Activated CD8-positive, alpha-beta memory T cell treated with anti-CD3 and anti-CD28 coated beads, Interleukin-2, amount 50 U/mL, for 24 hours (primary cell): Measurements from ENCODE around the gene SPINDOC.
A peak's percentile ranks its signal among the peaks of the same experiment; 100 is the strongest.
"Not testable (repeated sequence)": the region's sequence is repeated elsewhere in the genome, so short reads cannot be mapped to it uniquely, and the experiment has no call there.

Source experiments
- DNase-seq: peaks from one replicate; pipeline ENCODE4 v3.0.0-alpha.2; 2020; ENCODE audit errors: extremely low read depth

SPINDOC gene

DNA sequence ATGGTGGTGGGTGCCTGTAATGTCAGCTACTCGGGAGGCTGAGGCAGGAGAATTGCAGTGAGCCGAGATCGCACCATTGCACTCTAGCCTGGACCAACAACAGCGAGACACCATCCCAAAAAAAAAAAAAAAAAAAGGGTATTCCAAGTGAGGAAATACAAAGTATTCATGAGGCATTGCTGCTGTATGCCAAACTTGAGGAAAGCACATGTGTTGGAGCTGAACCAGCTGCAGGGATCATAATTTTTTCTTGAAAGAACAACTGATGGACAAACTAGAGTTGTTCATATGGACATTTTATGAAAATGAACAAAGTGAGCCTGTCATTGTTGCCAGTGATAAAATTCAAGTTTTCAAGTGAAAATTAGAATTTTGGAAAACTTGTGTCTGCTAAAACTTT, 41.4 kb downstream of the SPINDOC start:
- DNase-seq: no peak

DNA sequence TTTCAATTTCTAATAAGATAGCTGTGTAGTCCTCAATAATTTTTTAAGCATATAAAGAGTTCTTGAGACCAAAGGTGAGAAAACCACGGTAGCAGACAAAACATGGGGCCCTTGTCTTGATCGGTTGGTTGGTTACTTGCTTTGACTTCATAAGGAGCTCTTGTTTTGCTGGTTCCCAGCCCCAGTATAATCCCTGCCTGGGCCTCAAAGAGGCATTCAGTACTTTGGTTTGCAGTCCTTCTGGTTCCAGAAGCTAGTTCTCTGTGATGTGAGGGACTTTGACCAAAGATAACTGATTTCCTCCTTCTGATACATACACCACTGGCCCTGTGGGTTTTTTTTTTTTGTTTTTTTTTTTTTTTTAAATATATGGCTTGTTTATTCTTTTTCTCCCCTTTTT, 42.7 kb downstream of the SPINDOC start:
- DNase-seq: no peak

DNA sequence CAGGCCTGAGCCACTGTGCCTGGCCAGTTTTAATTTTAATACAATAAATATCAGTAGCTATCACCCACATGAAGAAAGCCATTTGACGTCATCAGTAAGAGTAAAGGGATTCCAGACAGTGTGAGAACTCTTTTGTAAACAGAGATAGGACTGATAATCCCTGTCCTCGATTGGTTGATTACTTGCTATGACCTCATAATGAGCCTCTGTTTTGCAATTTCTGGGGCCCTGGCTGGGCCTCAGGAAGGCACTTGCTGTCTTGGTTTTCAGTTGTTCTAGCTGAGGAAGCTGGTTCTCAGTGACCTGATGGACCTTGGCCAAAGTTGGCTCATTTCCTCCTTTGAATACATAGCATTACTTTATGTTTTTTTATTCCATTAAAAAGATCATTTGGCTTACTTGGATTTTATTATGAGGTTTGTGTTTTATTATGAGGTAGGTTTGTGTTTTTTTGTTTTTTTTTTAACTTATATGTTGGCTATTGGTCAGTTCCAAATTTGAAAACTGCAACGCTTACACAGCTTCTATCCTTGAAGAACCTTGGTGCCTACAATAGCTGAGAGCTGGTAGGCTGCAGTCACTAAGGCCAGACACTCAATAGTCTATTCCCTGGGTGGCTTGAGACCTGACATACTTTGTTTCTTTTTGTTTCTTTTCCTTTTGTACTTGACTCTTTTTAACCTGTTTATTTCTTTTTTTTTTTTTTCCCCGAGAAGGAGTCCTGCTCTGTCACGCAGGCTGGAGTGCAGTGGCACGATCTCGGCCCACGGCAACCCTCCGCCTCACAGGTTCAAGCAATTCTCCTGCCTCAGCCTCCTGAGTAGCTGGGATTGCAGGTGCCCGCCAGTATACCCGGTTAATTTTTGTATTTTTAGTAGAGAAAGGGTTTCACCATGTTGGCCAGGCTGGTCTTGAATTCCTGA, 45.6 kb downstream of the SPINDOC start:
- no peak for DNase-seq

DNA sequence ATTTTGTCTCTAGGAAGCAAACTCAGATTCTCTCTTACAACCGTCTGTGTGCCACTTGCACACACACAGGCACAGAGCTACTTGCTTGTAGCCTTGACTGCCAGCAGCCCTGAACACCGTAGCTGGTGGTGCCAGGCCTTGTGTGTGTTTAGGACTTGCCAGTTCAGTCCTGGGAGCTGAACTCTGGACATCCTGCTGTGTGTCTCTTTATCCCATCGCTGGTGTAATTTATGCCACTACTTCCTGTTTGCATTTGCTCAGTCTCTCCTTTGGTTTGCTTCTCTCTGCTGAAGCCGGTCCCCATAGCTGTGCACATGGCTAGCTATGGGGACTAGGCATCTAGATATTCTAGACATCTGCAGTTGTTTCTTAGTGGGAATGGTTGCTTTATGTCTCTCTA, 49.7 kb downstream of the SPINDOC start:
- DNase-seq: no peak

DNA sequence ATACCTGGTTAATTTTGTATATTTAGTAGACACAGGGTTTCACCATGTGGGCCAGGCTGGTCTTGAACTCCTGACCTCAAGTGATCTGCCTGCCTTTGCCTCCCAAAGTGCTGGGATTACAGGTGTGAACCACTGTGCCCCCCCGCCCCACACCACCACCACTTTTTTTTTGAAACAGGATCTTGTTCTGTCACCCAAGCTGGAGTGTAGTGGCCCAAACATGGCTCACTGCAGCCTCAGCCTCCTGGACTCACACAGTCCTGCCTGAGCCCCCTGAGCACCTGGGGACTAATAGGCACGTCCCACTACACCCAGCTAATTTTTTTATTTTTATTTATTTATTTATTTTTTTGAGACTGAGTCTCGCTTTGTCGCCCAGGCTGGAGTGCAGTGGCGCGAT, 50.4 kb downstream of the SPINDOC start:
- DNase-seq: not testable (repeated sequence)

DNA sequence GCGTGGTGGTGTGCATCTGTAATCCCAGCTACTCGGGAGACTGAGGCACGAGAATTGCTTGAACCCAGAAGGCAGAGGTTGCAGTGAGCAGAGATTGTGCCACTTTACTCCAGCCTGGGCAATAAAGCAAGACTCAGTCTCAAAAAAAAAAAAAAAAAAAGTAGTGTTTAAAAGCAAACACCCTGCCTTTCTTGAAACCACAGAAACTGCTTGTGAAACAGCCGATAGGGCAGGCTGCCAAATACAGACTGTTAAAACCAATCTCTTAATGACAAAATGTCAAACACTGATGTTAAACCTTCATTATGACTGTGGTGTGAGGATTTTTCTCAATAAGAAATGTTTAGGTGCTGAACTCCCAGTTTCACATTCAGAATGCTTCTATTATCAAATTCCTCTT, 53.0 kb downstream of the SPINDOC start:
- peak; percentile 76 for DNase-seq

DNA sequence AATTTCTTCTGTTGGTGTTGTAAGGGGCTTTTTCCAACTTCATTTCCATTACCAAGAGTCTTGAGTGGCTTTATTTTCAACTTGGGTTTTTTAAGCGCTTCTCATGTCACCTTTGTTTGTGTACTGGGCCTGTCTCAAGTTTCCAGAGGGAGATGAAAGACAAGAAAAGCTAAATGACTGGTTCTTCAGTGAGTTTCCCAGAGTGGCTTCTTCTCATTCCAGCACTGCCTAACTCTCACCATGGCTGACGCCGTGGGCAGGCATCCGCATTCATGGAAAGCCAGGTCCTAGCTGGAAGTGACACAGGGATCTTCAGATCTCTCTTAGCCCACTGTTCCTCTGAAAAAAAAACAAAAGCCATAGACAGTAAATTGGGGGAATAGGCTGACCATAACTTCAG, 54.3 kb downstream of the SPINDOC start:
- DNase-seq: no peak

DNA sequence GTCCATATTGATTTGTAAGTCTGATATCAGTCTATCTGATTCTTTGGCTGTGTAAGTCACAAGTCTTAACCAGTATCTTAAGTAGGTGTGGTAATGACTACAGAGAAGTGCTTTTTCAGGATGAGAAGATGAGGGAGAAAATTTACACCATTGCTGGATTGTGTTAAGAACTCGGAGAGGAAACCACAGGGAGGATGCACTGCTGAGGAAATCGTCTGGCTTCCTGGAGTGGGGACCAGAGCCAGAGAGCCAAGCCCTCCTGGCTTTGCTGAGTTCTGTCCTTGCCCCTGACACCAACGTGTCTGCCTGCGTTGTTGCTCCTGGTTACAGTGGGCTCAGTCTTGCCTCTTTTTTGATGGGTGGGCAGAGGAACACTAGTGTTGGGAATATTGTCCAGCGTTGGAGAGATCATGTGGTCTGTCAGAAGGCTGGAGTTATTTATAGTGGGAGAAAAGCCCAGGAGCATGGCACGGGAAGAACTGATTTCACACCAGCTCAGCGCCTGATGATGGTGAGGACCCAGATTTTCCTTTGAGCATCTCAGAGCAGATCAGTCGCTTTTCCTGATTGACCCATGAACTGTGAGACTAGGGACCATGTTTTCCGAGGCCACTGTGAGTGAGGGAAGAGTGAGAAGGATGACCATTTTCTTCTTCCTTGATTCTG, 55.3 kb downstream of the SPINDOC start:
- DNase-seq: no peak

GRCh38 chr11:63869171-63869591, 55.9 kb downstream of the SPINDOC start:
- no peak for DNase-seq

DNA sequence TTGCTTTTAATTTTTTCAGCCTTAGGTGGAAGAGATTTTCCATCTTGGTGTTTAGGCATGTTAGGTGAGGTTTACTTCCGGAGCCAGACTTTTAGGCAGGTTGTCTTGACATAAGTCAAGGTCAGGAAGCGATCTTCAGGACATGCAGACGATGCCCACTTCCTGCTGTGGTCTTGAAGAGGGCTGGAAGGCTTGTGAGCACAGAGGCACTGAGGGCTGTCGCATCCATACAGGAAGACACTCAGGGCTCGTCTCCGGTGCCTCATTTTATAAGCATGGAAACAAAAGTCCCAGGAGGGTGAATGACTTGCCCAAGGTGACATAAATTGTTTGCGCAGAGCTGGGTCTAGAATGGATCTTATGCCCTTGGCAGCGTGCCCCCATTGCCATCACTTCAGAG, 56.4 kb downstream of the SPINDOC start:
- no peak for DNase-seq

DNA sequence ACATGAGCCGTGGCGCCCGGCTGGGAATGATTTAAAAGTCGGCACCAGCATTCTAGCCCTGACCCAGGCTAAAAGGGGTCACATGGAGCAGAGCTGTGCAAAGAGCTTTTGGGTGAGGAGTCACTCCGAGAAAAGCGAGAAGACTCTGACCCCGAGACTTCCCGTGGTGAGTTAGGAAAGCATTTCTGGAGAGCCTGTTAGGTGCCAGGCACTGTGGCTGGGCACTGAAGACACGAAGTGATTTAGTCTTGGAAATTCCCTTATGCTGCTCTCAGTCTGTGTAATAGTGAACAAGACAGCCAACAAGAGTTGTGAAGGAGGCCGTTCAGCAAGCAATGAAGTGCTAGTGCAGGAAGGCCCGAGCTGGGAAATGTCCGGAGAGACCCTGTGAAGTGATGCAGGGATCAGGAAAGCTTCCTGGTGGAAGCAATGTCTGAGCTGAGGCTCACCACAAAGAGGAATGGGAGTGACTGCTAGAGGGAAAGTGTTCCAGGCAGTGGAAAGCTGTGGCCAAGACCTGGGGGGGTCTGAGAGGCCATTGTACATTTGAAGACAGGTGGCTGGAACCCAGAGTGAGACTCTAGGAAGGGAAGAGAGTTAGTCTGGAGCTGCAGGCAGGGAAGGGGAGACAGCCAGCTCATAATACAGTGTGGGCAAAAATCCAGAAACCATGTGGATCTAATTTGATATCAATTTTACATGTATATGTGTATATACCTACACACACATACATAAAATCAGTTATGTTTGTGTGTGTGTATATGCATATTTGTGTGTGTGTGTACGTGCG, 57.3 kb downstream of the SPINDOC start:
- DNase-seq: no peak

- no peak for DNase-seq
Measured at GRCh38 chr11:63871962-63872799, 58.9 kb downstream of the SPINDOC start.

- no peak for DNase-seq
Measured at GRCh38 chr11:63872800-63873197, 59.5 kb downstream of the SPINDOC start.

GRCh38 chr11:63873311-63873710, 60.1 kb downstream of the SPINDOC start:
- DNase-seq: no peak

DNA sequence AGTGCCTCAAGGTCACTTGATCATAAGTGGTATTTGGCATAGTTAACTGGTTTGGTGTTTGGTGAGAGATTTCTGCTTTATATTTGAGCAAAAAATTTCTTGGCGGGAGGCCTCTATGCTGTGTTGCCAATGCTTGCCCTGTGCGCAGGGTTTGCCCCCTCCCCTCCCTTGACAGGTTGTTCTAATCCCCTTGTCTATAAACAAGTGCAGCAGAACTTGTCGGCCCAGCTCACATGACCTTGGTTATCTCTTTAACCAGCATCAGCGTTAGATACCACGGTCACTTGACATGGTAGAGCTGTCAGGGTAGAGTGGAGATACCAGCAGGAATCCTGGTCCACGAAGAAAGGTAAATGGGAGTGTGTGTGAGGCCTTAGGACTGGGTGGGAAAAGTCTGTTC, 61.3 kb downstream of the SPINDOC start:
- DNase-seq: no peak

GRCh38 chr11:63875506-63876065, 62.3 kb downstream of the SPINDOC start:
- no peak for DNase-seq

DNA sequence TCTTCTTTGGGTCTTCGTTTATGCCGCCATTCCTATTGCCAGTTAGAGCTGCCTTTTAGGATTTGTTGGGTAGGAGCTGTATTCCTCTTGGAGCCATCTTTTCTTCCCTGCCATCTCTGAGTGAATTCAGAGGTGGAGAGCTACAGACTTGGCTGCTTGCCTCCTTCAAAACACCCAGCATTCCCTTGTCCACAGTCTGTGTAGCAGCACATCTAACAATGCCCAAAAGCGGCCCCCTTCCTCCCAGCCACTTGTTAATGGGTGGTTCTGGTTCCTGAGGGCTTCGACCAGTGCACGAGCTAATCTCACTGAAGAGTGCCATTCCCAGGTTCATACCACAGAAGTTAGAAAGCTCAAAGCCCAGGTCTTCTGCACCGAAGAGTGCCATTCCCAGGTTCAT, 63.4 kb downstream of the SPINDOC start:
- DNase-seq: no peak
